Liver (tissue), 9 donors: ENCODE measurements around the gene LEKR1. TPM values are rescaled to one million over a fixed set of nuclear protein-coding genes. Genes with fewer than 3 reads are reported as not detected.

Source experiments
- DNase-seq: peaks from one replicate; pipeline ENCODE4 v3.0.0-alpha.2; 2017; ENCODE audit warnings: low spot score
- H3K27ac ChIP-seq, 2 donors: one replicate each; pipeline ENCODE4 v1.7.0; 2013; ENCODE audit warnings: inconsistent platforms in 2 of 2, low read length in 2 of 2, control low read depth in 1 of 2, low read depth in 1 of 2, mild to moderate bottlenecking in 1 of 2
- H3K27me3 ChIP-seq, 4 donors: one replicate each; pipeline versions ENCODE4 v1.6.1 to v1.7.0; 2013; ENCODE audit warnings: low read length in 3 of 4, inconsistent platforms in 1 of 4, mild to moderate bottlenecking in 1 of 4, moderate library complexity in 1 of 4; ENCODE audit not compliant: control insufficient read depth in 4 of 4, insufficient read depth in 4 of 4
- H3K36me3 ChIP-seq, 4 donors: one replicate each; pipeline versions ENCODE4 v1.6.1 to v1.7.0; 2013; ENCODE audit warnings: low read length in 3 of 4, mild to moderate bottlenecking in 3 of 4, low read depth in 1 of 4, moderate library complexity in 1 of 4; ENCODE audit not compliant: control insufficient read depth in 4 of 4, insufficient read depth in 3 of 4
- H3K4me1 ChIP-seq, 4 donors: one replicate each; pipeline versions ENCODE4 v1.6.1 to v1.7.0; 2013; ENCODE audit warnings: low read length in 3 of 4, mild to moderate bottlenecking in 3 of 4, moderate library complexity in 1 of 4; ENCODE audit not compliant: control insufficient read depth in 4 of 4, insufficient read depth in 4 of 4
- H3K4me3 ChIP-seq, 3 donors: one replicate each; pipeline versions ENCODE4 v1.6.1 to v1.7.0; 2013; ENCODE audit warnings: low read length in 3 of 3, control low read depth in 1 of 3, low read depth in 1 of 3, mild to moderate bottlenecking in 1 of 3
- H3K9ac ChIP-seq, 2 donors: one replicate each; pipeline ENCODE4 v1.7.0; 2013; ENCODE audit warnings: low read length in 2 of 2, mild to moderate bottlenecking in 2 of 2, moderate library complexity in 2 of 2, control low read depth in 1 of 2, low read depth in 1 of 2
- H3K9me3 ChIP-seq, 4 donors: one replicate each; pipeline versions ENCODE4 v1.6.1 to v1.7.0; 2013; ENCODE audit warnings: low read length in 3 of 4; ENCODE audit not compliant: control insufficient read depth in 4 of 4
- CTCF ChIP-seq: fragments of 150-350 bp; IDR thresholded peaks from 2 replicates; pipeline ENCODE4 v1.5.1; 2017; ENCODE audit warnings: improper control_type of control experiment, low read depth, low read length; ENCODE audit not compliant: missing input control
- FOXA1 ChIP-seq: IDR thresholded peaks from 2 replicates; pipeline ENCODE4 v1.6.1; 2016; ENCODE audit warnings: antibody characterized with exemption
- FOXA2 ChIP-seq: IDR thresholded peaks from 2 replicates; pipeline ENCODE4 v1.6.1; 2016; ENCODE audit warnings: antibody characterized with exemption
- GABPA ChIP-seq, 2 donors: IDR thresholded peaks in 1 of 2; conservative IDR thresholded peaks in 1 of 2; 2 replicates each; pipeline ENCODE4 v1.6.1; 2016; ENCODE audit warnings: antibody characterized with exemption in 2 of 2, mild to moderate bottlenecking in 1 of 2, moderate library complexity in 1 of 2
- HNF4A ChIP-seq, 2 donors: conservative IDR thresholded peaks; 2 replicates each; pipeline ENCODE4 v1.6.1; 2016; ENCODE audit warnings: antibody characterized with exemption in 2 of 2, mild to moderate bottlenecking in 2 of 2
- HNF4G ChIP-seq: IDR thresholded peaks from 2 replicates; pipeline ENCODE4 v1.6.1; 2016; ENCODE audit warnings: antibody characterized with exemption
- JUND ChIP-seq, 2 donors: IDR thresholded peaks; 2 replicates each; pipeline ENCODE4 v1.6.1; 2016; ENCODE audit warnings: antibody characterized with exemption in 2 of 2
- MAX ChIP-seq: IDR thresholded peaks from 2 replicates; pipeline ENCODE4 v1.6.1; 2016; ENCODE audit warnings: antibody characterized with exemption
- NR2F2 ChIP-seq: IDR thresholded peaks from 2 replicates; pipeline ENCODE4 v1.6.1; 2016; ENCODE audit warnings: antibody characterized with exemption
- RAD21 ChIP-seq, 2 donors: IDR thresholded peaks; 2 replicates each; pipeline ENCODE4 v1.6.1; 2016; ENCODE audit warnings: antibody characterized with exemption in 2 of 2, mild to moderate bottlenecking in 2 of 2
- RXRA ChIP-seq, 2 donors: IDR thresholded peaks; 2 replicates each; pipeline ENCODE4 v1.6.1; 2017 to 2018; ENCODE audit warnings: antibody characterized with exemption in 2 of 2, mild to moderate bottlenecking in 1 of 2
- SP1 ChIP-seq: IDR thresholded peaks from 2 replicates; pipeline ENCODE4 v1.6.1; 2018; ENCODE audit warnings: antibody characterized with exemption, mild to moderate bottlenecking
- TAF1 ChIP-seq: conservative IDR thresholded peaks from 2 replicates; pipeline ENCODE4 v1.6.1; 2016; ENCODE audit warnings: antibody characterized with exemption, mild to moderate bottlenecking
- YY1 ChIP-seq: IDR thresholded peaks from 2 replicates; pipeline ENCODE4 v1.6.1; 2016; ENCODE audit warnings: antibody characterized with exemption, mild to moderate bottlenecking
- ZBTB33 ChIP-seq: IDR thresholded peaks from 2 replicates; pipeline ENCODE4 v1.6.1; 2016; ENCODE audit warnings: antibody characterized with exemption
- WGBS: extraction: QIAGEN DNeasy Blood & Tissue Kit; methylation state at CpG from one replicate; pipeline ENCODE4 v1.1.7; 2013; 5-methylcytosine and 5-hydroxymethylcytosine counted together
- polyA plus RNA-seq, 2 donors: library from polyadenylated mRNA; stranded (reverse) in 1 of 2; unstranded in 1 of 2; fragments of 200-250 nt in 1 of 2; fragments of >200 nt in 1 of 2; fragmentation: Nextera tagmentation in 1 of 2; extraction: Ambion mirVana in 1 of 2; gene quantifications; one replicate each; pipeline versions ENCODE4 v1.2.1 to v1.2.3, GENCODE V29; 2013 to 2015
- total RNA-seq, 2 donors: library from RNA; depleted of rRNA; stranded (reverse); fragments of >200 nt; gene quantifications; one replicate each; pipeline ENCODE4 v1.2.3, GENCODE V29; 2014
- TF ChIP-seq, protein P1 (sequence below): IDR thresholded peaks from 2 replicates; pipeline ENCODE4 v1.6.1; 2016; ENCODE audit warnings: antibody characterized with exemption, mild to moderate bottlenecking
- donor health status: healthy.
- donor health status: healthy.
- donor health status: healthy.
- donor health status: healthy.
- donor health status: healthy.

LEKR1 gene
- total and polyA plus RNA-seq, 4 donors, result 0.19 to 0.72 (median 0.44) TPM

DNA sequence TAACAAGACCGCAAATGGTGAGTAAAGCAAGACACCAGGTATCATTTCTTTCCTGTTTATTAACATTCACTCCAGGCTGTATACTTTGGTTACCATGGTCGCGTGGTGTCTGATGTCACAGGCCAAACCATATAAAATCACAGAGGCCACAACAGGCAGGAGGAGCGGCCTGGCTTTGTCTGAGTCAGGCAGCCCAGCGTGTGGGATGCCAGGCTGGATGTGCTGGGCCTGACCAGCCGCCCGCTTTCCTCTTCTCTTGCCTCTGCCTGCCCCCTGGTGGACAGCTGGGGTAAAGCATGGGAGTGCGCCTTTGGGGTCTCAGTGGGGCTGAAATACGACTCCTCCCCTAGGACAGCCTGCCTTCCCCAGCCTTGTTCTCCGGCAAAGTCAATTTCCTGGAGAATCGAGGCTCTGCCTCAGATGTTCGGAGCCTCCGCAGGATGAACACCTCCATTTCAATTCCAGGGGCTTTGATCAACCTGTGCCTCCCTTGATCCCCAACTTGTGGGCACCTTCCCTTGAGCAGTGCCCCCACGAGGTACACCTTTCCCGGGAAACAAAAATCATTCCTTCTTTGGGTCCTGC lies 255.6 kb downstream of the LEKR1 start:
- no peak overlapping the region for H3K4me3 ChIP-seq
- H3K4me1 ChIP-seq, result peaks cover 0 to 13% (median 8%) of the 10 kb centered on the region in 4 donors
- H3K27me3 ChIP-seq, result no peaks in the 10 kb centered on the region
- TF ChIP-seq JUND (IDR thresholded peaks at IDR 0.05) (peak in 1 of 2 donors; percentile 13), NR2F2 (no peak), RXRA (IDR thresholded peaks at IDR 0.05) (peak in 1 of 2 donors; percentile 10), HNF4G (no peak), GABPA (IDR thresholded peaks at IDR 0.05 in 1 of 2, conservative IDR thresholded peaks at IDR 0.05 in 1 of 2) (no peak), SP1 (no peak), CTCF (peak; percentile 96), RAD21 (IDR thresholded peaks at IDR 0.05) (peak; percentile 98 to 99), FOXA2 (no peak), YY1 (no peak), ZBTB33 (no peak), TAF1 (no peak)
- TF ChIP-seq, protein P1, sequence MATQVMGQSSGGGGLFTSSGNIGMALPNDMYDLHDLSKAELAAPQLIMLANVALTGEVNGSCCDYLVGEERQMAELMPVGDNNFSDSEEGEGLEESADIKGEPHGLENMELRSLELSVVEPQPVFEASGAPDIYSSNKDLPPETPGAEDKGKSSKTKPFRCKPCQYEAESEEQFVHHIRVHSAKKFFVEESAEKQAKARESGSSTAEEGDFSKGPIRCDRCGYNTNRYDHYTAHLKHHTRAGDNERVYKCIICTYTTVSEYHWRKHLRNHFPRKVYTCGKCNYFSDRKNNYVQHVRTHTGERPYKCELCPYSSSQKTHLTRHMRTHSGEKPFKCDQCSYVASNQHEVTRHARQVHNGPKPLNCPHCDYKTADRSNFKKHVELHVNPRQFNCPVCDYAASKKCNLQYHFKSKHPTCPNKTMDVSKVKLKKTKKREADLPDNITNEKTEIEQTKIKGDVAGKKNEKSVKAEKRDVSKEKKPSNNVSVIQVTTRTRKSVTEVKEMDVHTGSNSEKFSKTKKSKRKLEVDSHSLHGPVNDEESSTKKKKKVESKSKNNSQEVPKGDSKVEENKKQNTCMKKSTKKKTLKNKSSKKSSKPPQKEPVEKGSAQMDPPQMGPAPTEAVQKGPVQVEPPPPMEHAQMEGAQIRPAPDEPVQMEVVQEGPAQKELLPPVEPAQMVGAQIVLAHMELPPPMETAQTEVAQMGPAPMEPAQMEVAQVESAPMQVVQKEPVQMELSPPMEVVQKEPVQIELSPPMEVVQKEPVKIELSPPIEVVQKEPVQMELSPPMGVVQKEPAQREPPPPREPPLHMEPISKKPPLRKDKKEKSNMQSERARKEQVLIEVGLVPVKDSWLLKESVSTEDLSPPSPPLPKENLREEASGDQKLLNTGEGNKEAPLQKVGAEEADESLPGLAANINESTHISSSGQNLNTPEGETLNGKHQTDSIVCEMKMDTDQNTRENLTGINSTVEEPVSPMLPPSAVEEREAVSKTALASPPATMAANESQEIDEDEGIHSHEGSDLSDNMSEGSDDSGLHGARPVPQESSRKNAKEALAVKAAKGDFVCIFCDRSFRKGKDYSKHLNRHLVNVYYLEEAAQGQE, result no peak
- no peaks in the 10 kb centered on the region for H3K36me3 ChIP-seq
- H3K9ac ChIP-seq, result peak overlapping the region in 1 of 2 donors; percentile 24
- DNase-seq, result peak; percentile 88
- no peaks in the 10 kb centered on the region for H3K9me3 ChIP-seq
- H3K27ac ChIP-seq, result peak overlapping the region; percentile 35 to 44
- 13% methylated on average over 15 of the region's 15 CpGs for WGBS

GRCh38 chr3:157082305-157082982 lies 256.3 kb downstream of the LEKR1 start:
- no peak for DNase-seq
- H3K4me3 ChIP-seq, result no peak overlapping the region
- H3K36me3 ChIP-seq, result no peaks in the 10 kb centered on the region
- H3K27ac ChIP-seq, result peak overlapping the region; percentile 35 to 44
- peak overlapping the region in 1 of 2 donors; percentile 9 for H3K9ac ChIP-seq
- TF ChIP-seq FOXA1 (peak; percentile 17), GABPA (IDR thresholded peaks at IDR 0.05 in 1 of 2, conservative IDR thresholded peaks at IDR 0.05 in 1 of 2) (no peak), HNF4G (peak; percentile 45), RAD21 (IDR thresholded peaks at IDR 0.05) (peak in 1 of 2 donors; percentile 47), MAX (no peak), FOXA2 (no peak), ZBTB33 (peak; percentile 14), RXRA (IDR thresholded peaks at IDR 0.05) (peak; percentile 63 to 78), NR2F2 (no peak), SP1 (peak; percentile 69), JUND (IDR thresholded peaks at IDR 0.05) (peak in 1 of 2 donors; percentile 68), YY1 (peak; percentile 59), HNF4A (conservative IDR thresholded peaks at IDR 0.05) (peak; percentile 74 to 82)
- TF ChIP-seq, protein P1, result peak; percentile 55
- 48% methylated on average over 11 of the region's 11 CpGs for WGBS
- peaks cover 0 to 19% (median 8%) of the 10 kb centered on the region in 4 donors for H3K4me1 ChIP-seq
- no peaks in the 10 kb centered on the region for H3K9me3 ChIP-seq
- no peaks in the 10 kb centered on the region for H3K27me3 ChIP-seq
